Naive thymus-derived CD8-positive, alpha-beta T cell (primary cell): ENCODE results near the gene ATRNL1. TPM values are rescaled to one million over a fixed set of nuclear protein-coding genes. Genes with fewer than 3 reads are reported as not detected.
A peak's percentile ranks its signal among the peaks of the same experiment; 100 is the strongest.
"Not testable (repeated sequence)": the region's sequence is repeated elsewhere in the genome, so short reads cannot be mapped to it uniquely, and the experiment has no call there.

ENCODE experiments used
- ATAC-seq, 2 donors: fragments of 150-1000 bp; cut with Tn5 transposase in 1 of 2; sonication (Bioruptor Pico), chemical (Tn5 transposase) in 1 of 2; 1 replicate in 1 of 2; 2 replicates in 1 of 2; pipeline ENCODE4 v1.10.0; 2021; ENCODE audit warnings: mild to moderate bottlenecking in 2 of 2, moderate library complexity in 2 of 2
- POLR2A ChIA-PET: fragments of 350-600 bp; sonication (Branson Sonifier 250); formaldehyde crosslinking; loops from one replicate; lab custom pipeline; 2021; ENCODE audit warnings: antibody characterized with exemption; lab: Charles Lee
- DNase-seq, 10 donors: peaks; one replicate each; pipeline versions ENCODE4 v3.0.0 to v3.0.0-alpha.2; 2020 to 2022
- H3K27ac Mint-ChIP-seq, 10 donors: one replicate each; pipeline ENCODE4 v1.8.0; 2020 to 2022; ENCODE audit warnings: mild to moderate bottlenecking in 10 of 10, mixed read lengths in 10 of 10, moderate library complexity in 4 of 10, inconsistent platforms in 1 of 10
- H3K27me3 Mint-ChIP-seq, 5 donors: one replicate each; pipeline ENCODE4 v1.8.0; 2021 to 2022; ENCODE audit warnings: mixed read lengths in 5 of 5
- H3K36me3 Mint-ChIP-seq, 3 donors: one replicate each; pipeline ENCODE4 v1.8.0; 2020 to 2022; ENCODE audit warnings: mixed read lengths in 3 of 3, mild to moderate bottlenecking in 2 of 3, inconsistent platforms in 1 of 3
- H3K4me1 Mint-ChIP-seq, 4 donors: one replicate each; pipeline ENCODE4 v1.8.0; 2021 to 2022; ENCODE audit warnings: mixed read lengths in 4 of 4
- H3K4me3 Mint-ChIP-seq, 10 donors: one replicate each; pipeline ENCODE4 v1.8.0; 2020 to 2022; ENCODE audit warnings: mild to moderate bottlenecking in 10 of 10, mixed read lengths in 10 of 10, moderate library complexity in 6 of 10, inconsistent platforms in 1 of 10
- H3K9me3 Mint-ChIP-seq, 9 donors: one replicate each; pipeline ENCODE4 v1.8.0; 2020 to 2022; ENCODE audit warnings: mixed read lengths in 9 of 9, mild to moderate bottlenecking in 3 of 9, inconsistent platforms in 1 of 9, moderate library complexity in 1 of 9
- polyA plus RNA-seq, 3 donors: library from polyadenylated mRNA; unstranded; fragments of 300-500 nt; fragmentation: Illumina TruSeq; gene quantifications; one replicate each; pipeline ENCODE4 v1.2.3, GENCODE V29; 2021
- total RNA-seq, 8 experiments: library from RNA in 2 of 8; stranded (reverse) in 2 of 8; gene quantifications; one replicate each; pipeline ENCODE4 v1.2.3 and lab custom pipeline; 2021 to 2026

ATRNL1 gene
- total and polyA plus RNA-seq, 5 experiments from 2014 or later, result not detected

- Mint-ChIP-seq H3K36me3 (no peaks in the 10 kb centered on the region), H3K9me3 (peaks cover 0 to 20% (median 9%) of the 10 kb centered on the region in 9 donors), H3K4me3 (no peak overlapping the region), H3K4me1 (no peaks in the 10 kb centered on the region), H3K27me3 (no peaks in the 10 kb centered on the region), H3K27ac (no peak overlapping the region)
- POLR2A ChIA-PET, result no interaction called here
- no peak for ATAC-seq
- DNase-seq, result no peak
Measured at GRCh38 chr10:115402699-115403098, 309.5 kb downstream of the ATRNL1 start.

- H3K4me1 Mint-ChIP-seq, H3K36me3 Mint-ChIP-seq, POLR2A ChIA-PET, ATAC-seq, H3K4me3 Mint-ChIP-seq, DNase-seq, H3K27me3 Mint-ChIP-seq: not testable (repeated sequence)
- H3K27ac Mint-ChIP-seq, result peak overlapping the region in 1 of 10 donors; percentile 40
- peaks cover 3 to 25% (median 16%) of the 10 kb centered on the region in 9 donors for H3K9me3 Mint-ChIP-seq
Measured at GRCh38 chr10:115405838-115406237, 312.7 kb downstream of the ATRNL1 start.

- POLR2A ChIA-PET, result no interaction called here
- no peak overlapping the region for H3K4me3 Mint-ChIP-seq
- H3K27me3 Mint-ChIP-seq, result no peaks in the 10 kb centered on the region
- H3K9me3 Mint-ChIP-seq, result peaks cover 5 to 25% (median 17%) of the 10 kb centered on the region in 9 donors
- H3K4me1 Mint-ChIP-seq, result no peaks in the 10 kb centered on the region
- DNase-seq (no peak), ATAC-seq (no peak)
- H3K27ac Mint-ChIP-seq, result no peak overlapping the region
- peaks cover 0 to 8% (median 0%) of the 10 kb centered on the region in 3 donors for H3K36me3 Mint-ChIP-seq
Measured at GRCh38 chr10:115409347-115409746, 316.2 kb downstream of the ATRNL1 start.

GRCh38 chr10:115417585-115418265 lies 324.6 kb downstream of the ATRNL1 start:
- POLR2A ChIA-PET, result no interaction called here
- no peak for DNase-seq
- H3K4me1 Mint-ChIP-seq, result no peaks in the 10 kb centered on the region

GRCh38 chr10:115422624-115423023 lies 329.5 kb downstream of the ATRNL1 start:
- H3K4me3 Mint-ChIP-seq, result no peak overlapping the region
- H3K9me3 Mint-ChIP-seq, result peaks cover 0 to 20% (median 12%) of the 10 kb centered on the region in 9 donors
- ATAC-seq (no peak), DNase-seq (no peak)
- no peaks in the 10 kb centered on the region for H3K4me1 Mint-ChIP-seq
- peaks cover 0 to 5% (median 0%) of the 10 kb centered on the region in 3 donors for H3K36me3 Mint-ChIP-seq
- H3K27me3 Mint-ChIP-seq, result no peaks in the 10 kb centered on the region
- H3K27ac Mint-ChIP-seq, result no peak overlapping the region
- POLR2A ChIA-PET, result no interaction called here

More at GRCh38 chr10:115417585-115418265, 324.6 kb downstream of the ATRNL1 start:
- no peak overlapping the region for H3K27ac Mint-ChIP-seq
- peaks cover 0 to 5% (median 0%) of the 10 kb centered on the region in 3 donors for H3K36me3 Mint-ChIP-seq
- H3K27me3 Mint-ChIP-seq, result no peaks in the 10 kb centered on the region
- H3K9me3 Mint-ChIP-seq, result peaks cover 1 to 20% (median 12%) of the 10 kb centered on the region in 9 donors
- no peak overlapping the region for H3K4me3 Mint-ChIP-seq
- ATAC-seq, result no peak

GRCh38 chr10:115427611-115428010 lies 334.4 kb downstream of the ATRNL1 start:
- Mint-ChIP-seq H3K9me3 (no peaks in the 10 kb centered on the region), H3K4me1 (no peaks in the 10 kb centered on the region), H3K27me3 (no peaks in the 10 kb centered on the region), H3K4me3 (no peak overlapping the region), H3K36me3 (no peaks in the 10 kb centered on the region), H3K27ac (no peak overlapping the region)
- ATAC-seq (no peak), DNase-seq (no peak)
- POLR2A ChIA-PET, result no interaction called here

- ATAC-seq, result no peak
- Mint-ChIP-seq H3K27me3 (no peaks in the 10 kb centered on the region), H3K9me3 (peaks cover 0 to 5% (median 0%) of the 10 kb centered on the region in 9 donors), H3K27ac (no peak overlapping the region), H3K4me3 (no peak overlapping the region), H3K36me3 (no peaks in the 10 kb centered on the region), H3K4me1 (no peaks in the 10 kb centered on the region)
- POLR2A ChIA-PET, result no interaction called here
- DNase-seq, result no peak
Measured at GRCh38 chr10:115432188-115432819, 339.1 kb downstream of the ATRNL1 start.

GRCh38 chr10:115436999-115437398 lies 343.8 kb downstream of the ATRNL1 start:
- H3K4me3 Mint-ChIP-seq, result no peak overlapping the region
- ATAC-seq, result no peak
- POLR2A ChIA-PET, result no interaction called here
- no peaks in the 10 kb centered on the region for H3K36me3 Mint-ChIP-seq
- no peak overlapping the region for H3K27ac Mint-ChIP-seq
- H3K9me3 Mint-ChIP-seq, result peaks cover 0 to 5% (median 0%) of the 10 kb centered on the region in 9 donors
- DNase-seq, result no peak
- no peaks in the 10 kb centered on the region for H3K4me1 Mint-ChIP-seq
- no peaks in the 10 kb centered on the region for H3K27me3 Mint-ChIP-seq

GRCh38 chr10:115441907-115442545 lies 348.9 kb downstream of the ATRNL1 start:
- no peak overlapping the region for H3K27ac Mint-ChIP-seq

GRCh38 chr10:115456812-115457211 lies 363.6 kb downstream of the ATRNL1 start:
- Mint-ChIP-seq H3K4me3 (no peak overlapping the region), H3K36me3 (peaks cover 0 to 5% (median 0%) of the 10 kb centered on the region in 3 donors), H3K4me1 (no peaks in the 10 kb centered on the region), H3K9me3 (peaks cover 0 to 23% (median 8%) of the 10 kb centered on the region in 9 donors), H3K27ac (no peak overlapping the region), H3K27me3 (no peaks in the 10 kb centered on the region)
- POLR2A ChIA-PET, result no interaction called here
- ATAC-seq (no peak), DNase-seq (no peak)

More at GRCh38 chr10:115441907-115442545, 348.9 kb downstream of the ATRNL1 start:
- H3K9me3 Mint-ChIP-seq, result peaks cover 0 to 4% (median 0%) of the 10 kb centered on the region in 9 donors
- ATAC-seq (no peak), DNase-seq (no peak)
- no peaks in the 10 kb centered on the region for H3K4me1 Mint-ChIP-seq
- H3K4me3 Mint-ChIP-seq, result no peak overlapping the region
- no peaks in the 10 kb centered on the region for H3K27me3 Mint-ChIP-seq
- no peaks in the 10 kb centered on the region for H3K36me3 Mint-ChIP-seq
- POLR2A ChIA-PET, result no interaction called here

GRCh38 chr10:115483294-115483693 lies 390.1 kb downstream of the ATRNL1 start:
- Mint-ChIP-seq H3K36me3 (no peaks in the 10 kb centered on the region), H3K9me3 (peaks cover 0 to 16% (median 3%) of the 10 kb centered on the region in 9 donors), H3K4me3 (no peak overlapping the region), H3K4me1 (no peaks in the 10 kb centered on the region), H3K27ac (no peak overlapping the region), H3K27me3 (no peaks in the 10 kb centered on the region)
- POLR2A ChIA-PET, result no interaction called here
- ATAC-seq (no peak), DNase-seq (no peak)

GRCh38 chr10:115491526-115492140 lies 398.5 kb downstream of the ATRNL1 start:
- POLR2A ChIA-PET, result no interaction called here
- ATAC-seq (no peak), DNase-seq (no peak)
- peaks cover 3 to 41% (median 10%) of the 10 kb centered on the region in 9 donors for H3K9me3 Mint-ChIP-seq
- H3K36me3 Mint-ChIP-seq, result no peaks in the 10 kb centered on the region
- no peaks in the 10 kb centered on the region for H3K27me3 Mint-ChIP-seq
- H3K4me3 Mint-ChIP-seq, result no peak overlapping the region
- H3K4me1 Mint-ChIP-seq, result no peaks in the 10 kb centered on the region
- H3K27ac Mint-ChIP-seq, result no peak overlapping the region

- no peak for DNase-seq
- ATAC-seq, result no peak
- POLR2A ChIA-PET, result no interaction called here
- Mint-ChIP-seq H3K4me1 (no peaks in the 10 kb centered on the region), H3K27ac (no peak overlapping the region), H3K36me3 (no peaks in the 10 kb centered on the region), H3K9me3 (peaks cover 0 to 18% (median 6%) of the 10 kb centered on the region in 9 donors), H3K27me3 (no peaks in the 10 kb centered on the region), H3K4me3 (no peak overlapping the region)
Measured at GRCh38 chr10:115503546-115503945, 410.4 kb downstream of the ATRNL1 start.
